ENCODE results near the gene OR4A47.
"Not testable (repeated sequence)": the region's sequence is repeated elsewhere in the genome, so short reads cannot be mapped to it uniquely, and the experiment has no call there.

OR4A47 gene, protein sequence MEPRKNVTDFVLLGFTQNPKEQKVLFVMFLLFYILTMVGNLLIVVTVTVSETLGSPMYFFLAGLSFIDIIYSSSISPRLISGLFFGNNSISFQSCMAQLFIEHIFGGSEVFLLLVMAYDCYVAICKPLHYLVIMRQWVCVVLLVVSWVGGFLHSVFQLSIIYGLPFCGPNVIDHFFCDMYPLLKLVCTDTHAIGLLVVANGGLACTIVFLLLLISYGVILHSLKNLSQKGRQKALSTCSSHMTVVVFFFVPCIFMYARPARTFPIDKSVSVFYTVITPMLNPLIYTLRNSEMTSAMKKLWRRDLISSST

GRCh38 chr11:48488493-48488892, at the start of gene OR4A47:
TSS of gene OR4A47 (plus strand) at chr11:48488793. CDS start at chr11:48488793, 0 bp downstream.
- in situ Hi-C loops (cut with MboI; ENCODE audit: low sequenced_read_pairs): not testable (repeated sequence)

GRCh38 chr11:48455909-48456308, 32.7 kb upstream of the OR4A47 start:
- in situ Hi-C loops (cut with MboI; ENCODE audit: low sequenced_read_pairs): not testable (repeated sequence)

GRCh38 chr11:48473966-48474365, 14.6 kb upstream of the OR4A47 start:
- in situ Hi-C loops (cut with MboI; ENCODE audit: low sequenced_read_pairs): not testable (repeated sequence)

- in situ Hi-C loops (cut with MboI; ENCODE audit: low sequenced_read_pairs): not testable (repeated sequence)
These were observed 13.9 kb upstream of the OR4A47 start for GRCh38 chr11:48474703-48475102.

GRCh38 chr11:48506169-48506568, 17.6 kb downstream of the OR4A47 start:
- in situ Hi-C loops (cut with MboI; ENCODE audit: low sequenced_read_pairs): not testable (repeated sequence)

DNA sequence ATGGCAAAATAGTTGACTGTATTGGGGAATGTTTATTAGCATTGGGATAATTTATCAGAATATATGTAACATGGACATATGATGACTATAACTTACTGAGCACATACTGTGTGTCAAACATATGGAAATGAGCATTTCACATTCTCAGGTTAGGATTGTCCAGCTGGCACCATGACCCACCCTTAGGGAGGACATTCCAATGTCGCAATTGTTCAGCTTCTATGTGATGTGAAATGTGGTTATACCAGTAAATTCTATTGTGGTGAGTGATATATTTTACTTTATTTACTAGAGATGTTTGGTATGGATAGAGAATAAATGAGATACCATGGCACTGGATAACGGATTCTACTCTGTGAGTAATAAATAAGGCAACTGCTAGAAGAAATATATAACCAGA, 50.4 kb downstream of the OR4A47 start:
- in situ Hi-C loops (cut with MboI; ENCODE audit: low sequenced_read_pairs): no loop called here

Data from hTERT RPE-1 (cell line).